OCI-M2 (cell line): ENCODE measurements around the gene BRD3OS.

Experiments
- DNase-seq: peaks from one replicate; lab custom pipeline; 2025; ENCODE audit not compliant: unreplicated experiment; lab: John Stamatoyannopoulos, UW

The BRD3OS gene

DNA sequence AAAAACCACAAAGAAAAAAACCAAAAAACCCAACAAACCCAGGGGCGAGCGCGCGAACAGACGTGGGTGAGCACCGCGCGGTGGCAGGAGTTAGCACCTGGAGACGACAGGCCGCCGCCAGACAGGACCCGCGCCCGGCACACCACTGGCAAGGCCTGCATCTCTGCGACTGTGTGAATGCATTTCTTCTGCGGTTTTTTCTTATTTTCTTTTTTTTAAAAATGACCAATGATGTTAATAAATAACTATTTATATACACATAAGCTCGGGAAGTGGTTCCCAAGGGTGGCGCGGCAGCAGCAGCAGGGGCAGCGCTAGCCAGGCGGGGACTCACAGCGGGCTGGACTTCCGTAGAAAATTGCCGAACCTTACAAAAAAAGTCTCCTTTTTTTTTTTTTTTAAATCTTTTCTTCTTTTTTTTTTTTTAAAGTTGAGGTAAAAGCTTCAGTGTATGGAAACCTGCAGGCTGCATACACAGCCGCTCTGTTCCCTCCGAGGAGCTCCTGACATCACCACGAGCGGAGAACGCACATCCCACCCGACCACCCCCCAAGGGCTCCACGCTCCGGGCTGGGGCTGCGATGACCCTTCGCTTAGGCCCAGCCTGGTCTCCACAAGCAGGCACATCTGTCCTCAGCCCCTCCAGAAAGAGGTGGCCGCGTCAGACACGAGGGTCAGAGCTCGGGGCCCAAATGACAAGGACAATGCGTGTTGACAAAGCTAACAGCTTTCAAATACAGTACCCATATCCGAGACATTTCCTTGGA lies 7.4 kb downstream of the BRD3OS start:
- no peak for DNase-seq

DNA sequence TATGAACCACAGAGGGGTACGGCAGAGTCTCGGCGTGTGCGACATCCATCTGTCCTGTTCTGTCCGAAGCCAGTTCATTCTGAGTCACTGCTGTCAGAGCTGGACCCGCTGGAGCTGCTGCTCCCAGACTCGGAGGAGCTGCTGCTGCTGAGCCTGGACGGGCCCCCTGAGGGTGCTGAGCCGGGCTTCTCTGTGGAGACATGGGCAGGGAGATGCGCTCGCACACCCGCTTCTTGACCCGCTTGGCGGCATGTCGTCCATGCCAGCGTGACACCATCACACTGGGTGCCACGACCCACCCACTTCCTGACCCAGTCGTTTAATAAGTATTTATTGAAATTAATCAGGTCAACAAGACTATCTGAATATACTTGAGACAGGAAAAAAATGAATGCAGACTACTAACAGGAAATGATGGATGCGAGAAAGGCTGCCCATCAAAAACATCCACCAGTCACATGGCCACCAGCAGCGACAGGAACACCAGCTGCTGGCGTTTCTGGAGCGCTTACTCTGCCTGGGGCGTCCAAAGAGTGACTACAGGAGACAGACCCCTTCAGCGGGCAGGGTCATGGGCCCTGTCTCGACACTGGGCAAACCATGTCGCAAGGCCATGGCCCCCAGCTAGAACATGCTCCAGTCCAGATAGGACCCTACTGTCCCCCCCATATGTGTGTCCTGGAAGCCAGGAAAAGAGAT lies 8.4 kb downstream of the BRD3OS start:
- no peak for DNase-seq

DNA sequence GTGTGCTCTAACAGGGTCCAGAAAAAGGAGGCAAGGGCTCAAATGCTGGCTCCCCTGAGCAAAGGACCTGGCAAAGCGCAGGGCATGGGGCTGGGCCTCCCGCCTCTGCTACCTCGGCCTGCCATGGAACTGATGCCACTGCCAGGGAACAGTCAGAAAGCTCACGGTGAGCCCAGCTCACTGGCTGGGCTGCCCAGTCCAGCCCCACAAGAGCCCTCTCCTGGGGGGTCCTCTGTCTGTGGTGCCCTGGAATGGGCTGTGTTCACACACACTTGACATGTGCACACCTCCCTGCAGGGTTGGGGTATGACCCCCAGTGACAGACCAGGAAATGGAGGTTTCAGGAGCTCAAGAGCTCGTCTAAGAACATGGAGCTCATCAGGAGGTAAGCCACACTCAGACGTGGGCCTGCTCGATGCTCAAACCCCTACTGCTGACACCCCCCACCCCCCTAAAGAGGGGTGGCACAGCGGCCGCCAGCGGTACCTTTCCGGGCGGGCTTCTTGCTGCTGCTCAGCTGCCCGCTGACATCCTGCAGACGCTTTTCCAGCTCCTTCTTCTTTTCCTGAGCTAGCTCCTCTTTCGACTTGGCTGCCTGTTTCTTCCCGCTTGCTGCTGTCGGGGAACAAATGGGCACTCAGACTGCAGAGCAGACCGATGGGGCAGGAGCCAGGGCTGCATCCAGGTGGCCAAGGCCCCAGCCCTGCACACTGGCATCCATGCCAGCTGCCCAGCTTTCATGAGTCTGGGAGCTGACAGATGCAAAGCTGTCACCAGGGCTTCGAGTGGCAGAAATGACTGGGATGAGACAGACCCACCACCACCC lies 9.1 kb downstream of the BRD3OS start:
- DNase-seq, result no peak

DNA sequence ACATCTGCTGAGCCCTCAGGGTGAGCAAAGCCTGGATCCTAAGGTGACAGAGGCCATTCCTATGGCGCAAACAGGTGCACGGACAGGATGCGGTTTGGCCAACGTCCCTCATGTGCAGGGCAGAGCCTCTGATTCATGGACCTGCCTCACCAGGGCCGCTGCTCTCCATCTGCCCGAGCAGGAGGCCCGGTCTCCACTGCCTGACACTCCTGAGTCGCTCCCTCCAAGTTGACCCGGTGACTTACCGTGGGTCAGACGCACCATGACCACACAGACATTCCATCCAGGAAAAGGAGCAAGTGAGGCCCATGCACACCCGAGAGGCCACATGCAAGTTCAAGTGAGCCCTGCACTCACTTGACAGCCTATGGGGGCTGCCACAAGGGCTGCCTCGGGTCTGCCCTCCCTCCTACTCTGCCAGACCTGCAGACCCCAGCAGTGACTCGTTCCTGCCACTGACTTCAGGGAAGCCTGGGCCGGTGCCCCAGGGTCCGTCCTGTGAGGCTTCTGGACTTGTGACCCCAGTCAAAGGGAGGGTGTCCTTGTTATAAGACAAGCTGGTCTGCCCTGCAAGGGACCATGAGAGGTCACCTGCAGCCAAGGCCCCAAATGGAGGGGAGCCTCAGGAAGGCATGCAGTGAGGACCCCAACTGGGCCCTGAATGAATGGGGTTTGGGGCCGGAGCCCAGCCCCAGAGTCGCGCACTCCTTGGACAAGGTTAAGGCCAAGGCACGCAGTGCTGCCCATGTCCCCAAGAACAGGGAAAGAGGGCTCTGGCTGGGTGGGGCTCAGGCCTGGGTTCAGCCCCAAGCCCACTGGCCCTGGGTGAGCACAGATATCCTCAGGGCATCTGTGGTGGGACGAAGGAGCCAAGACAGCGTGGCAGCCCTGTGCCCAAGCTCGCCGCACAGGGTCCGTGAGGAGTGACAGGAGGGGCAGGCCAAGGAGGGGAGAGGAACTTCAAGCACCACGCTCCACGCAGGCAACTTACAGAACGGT lies 10.1 kb downstream of the BRD3OS start:
- DNase-seq, result no peak

DNA sequence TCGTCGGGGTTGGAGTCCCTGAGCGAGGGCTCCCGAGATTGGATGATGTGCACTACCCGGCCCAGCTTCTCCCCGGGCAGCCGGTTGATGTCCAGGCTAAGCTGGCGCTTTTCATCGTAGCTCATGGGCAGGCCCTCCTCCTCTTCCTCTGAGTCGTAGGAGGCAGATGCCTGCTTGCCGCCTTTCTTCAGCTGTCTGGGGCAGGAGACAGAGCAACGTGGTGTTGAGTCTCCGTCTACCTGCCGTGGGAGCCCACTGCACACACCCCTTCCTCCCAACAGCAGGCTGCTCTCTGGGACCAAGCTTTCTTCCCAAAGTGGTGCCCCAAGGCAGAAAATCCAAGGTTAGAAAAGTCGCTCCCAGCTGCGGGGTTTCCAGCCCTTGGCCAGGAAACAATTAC lies 10.8 kb downstream of the BRD3OS start:
- DNase-seq, result no peak

DNA sequence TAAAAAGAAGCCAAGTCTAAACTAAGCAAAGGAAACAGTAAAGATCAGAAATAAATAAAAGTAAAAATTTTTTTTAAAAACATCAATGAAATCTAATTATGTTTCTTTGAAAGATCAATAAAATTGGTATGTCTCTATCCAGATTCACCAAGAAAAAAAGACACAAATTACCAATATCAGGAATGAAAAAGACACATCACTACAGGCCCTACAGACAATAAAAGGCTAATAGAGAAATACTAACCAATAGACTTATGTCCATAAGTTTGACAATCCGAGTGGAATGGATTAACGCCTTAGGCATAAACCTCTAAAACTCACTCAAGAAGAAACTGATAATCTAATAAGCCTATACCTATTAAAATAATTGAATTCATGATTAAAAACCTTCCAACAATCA lies 12.4 kb downstream of the BRD3OS start:
- no peak for DNase-seq

DNA sequence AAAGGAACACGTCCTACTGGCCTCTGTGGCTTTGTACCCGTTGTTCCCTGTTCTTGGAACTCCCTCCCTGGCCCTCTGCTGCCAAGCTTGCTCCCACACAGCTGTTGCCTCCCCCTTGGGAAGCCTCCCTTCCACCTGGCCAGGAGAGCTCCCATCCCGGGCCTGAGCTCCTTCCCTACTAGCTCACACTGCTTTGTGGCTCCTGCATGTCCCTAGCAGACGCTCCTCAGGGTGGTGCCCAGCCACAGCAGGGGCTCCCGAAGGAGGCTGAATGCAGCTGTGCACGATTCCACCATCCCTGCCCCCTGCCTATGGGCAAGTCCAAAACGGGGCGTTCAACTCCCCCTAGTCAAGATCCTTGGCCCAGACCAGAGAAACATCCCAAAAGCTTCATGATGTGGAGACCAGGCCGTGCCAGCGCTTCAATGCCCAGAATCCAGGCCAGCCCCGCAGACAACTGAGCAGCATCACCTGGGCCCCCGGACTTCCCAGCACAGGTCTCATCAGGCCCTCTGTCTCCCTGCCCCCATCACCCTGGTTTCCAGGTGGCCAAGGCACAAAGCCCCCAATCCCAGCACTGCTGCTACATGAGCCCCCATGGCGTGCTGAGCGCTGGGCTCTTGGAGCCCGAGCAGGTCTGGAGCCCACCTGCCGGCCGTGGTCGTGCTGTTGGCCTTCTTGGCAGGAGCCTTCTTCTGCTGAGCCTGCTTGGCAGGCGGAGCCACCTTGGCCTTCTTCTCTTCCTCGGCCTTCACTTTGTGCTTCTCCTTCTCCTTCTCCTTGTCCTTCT lies 14.3 kb downstream of the BRD3OS start:
- DNase-seq, result no peak

DNA sequence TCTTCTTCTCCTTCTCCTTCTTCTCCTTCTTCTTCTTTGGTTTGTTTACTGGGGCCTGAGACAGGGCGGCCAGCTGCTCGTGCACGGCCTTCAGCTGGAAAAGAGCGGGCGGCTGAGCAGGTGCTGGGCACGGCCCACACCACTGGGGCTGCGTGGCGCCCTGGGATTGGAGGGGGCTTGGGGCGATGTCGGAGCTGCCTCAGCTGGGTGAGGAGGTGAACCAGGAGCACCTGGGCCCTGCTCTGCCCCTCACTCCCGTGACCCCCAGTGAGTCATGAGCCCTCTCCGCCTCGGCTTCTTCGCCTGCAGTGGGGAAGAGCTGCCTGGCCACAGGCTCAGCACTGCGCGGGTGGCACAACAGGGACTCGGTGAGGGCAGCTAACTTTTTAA lies 14.9 kb downstream of the BRD3OS start:
- DNase-seq, result no peak

DNA sequence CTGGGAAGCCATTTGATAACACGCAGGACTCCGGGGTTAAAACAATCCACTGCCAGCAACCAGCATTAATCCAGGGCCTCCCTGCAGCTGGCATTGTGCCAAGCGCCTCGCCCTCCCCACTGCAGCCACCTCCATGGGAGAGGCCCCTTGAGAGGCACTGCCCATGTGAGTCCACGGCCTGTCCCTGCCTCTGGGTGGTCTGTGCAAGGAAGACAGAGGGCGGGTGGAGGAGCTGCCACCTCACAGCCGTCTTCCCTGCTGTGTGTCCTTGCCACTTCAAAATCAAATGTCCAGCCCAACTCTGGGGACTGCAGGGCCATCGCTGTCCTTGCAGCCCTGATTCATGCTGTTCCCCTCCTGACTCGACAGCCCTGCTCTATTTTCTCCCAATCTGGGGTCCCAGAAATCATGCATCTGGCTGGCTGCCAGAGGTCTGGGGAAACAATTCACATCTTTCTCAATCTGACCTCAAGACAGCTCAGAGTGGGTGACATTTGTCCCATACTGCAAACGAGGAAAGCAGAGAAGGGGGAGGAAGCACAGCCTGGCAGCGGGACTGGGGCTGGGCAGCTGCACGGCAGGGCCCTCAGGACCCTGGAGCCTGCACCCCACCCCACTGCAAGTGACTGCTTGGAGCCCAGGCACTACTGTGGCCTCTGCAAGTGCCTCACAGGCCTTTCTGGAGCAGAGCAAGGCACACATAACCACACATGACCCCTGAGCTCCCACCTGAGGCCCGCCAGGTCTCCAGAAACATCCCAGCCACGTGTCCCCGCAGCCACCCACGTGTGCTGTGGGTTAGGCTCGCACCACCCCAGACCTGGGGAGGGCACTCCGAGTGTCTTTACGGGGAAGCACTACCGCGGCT lies 15.7 kb downstream of the BRD3OS start:
- no peak for DNase-seq

DNA sequence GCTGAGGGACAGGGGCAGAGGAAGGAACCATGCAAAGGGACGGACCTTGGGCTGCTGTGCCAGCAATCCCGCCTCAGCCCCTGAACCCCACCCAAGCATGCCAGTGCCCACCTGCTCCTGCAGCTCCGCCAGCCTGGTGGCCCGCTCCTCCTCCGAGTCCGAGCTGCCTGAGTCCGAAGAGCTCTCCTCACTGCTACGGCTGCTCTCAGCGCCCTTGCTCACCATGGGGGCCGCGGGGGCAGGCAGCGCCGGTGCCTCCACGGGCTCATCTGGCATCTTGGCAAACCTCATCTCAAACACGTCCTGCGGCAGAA lies 16.3 kb downstream of the BRD3OS start:
- DNase-seq, result no peak

DNA sequence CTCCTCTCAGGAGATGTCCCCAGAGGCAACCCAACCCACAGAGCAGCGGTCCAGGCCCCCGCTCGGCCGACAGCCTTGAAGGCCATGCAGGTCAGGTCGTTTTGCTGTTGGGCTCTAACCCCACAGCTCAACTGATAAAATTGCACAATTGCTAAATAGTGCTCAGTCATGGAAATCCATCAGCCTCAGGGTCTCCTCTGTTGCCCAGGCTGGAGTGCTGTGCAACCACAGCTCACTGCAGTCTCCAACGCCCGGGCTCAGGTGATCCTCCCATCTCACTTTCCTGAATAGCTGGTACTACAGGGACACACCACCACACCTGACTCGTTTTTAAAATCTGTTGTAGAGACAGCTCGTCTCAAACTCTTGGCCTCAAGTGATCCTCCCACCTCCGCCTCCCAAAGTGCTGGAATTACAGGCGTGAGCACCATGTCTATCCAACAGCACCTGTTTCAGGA lies 18.3 kb downstream of the BRD3OS start:
- DNase-seq, result no peak

DNA sequence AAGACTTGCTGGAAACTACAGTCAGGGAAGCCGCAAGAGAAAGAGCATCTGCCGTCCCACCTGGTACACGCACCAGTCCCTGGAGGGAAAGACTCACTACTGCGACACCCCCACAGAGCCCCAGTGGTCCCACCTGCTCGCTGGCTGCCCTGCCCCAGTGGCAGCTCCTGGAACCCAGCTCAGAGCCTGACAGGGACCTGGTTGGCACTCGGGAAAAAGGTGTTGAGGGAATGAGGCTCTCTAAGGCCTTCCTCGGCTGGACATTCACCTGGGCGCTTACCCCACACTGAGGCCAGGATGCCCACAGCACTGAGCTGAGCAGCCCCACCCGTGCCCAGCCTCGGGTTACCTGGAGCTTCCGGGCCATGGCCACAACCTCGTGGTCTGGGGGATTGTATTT lies 19.7 kb downstream of the BRD3OS start:
- DNase-seq, result no peak

DNA sequence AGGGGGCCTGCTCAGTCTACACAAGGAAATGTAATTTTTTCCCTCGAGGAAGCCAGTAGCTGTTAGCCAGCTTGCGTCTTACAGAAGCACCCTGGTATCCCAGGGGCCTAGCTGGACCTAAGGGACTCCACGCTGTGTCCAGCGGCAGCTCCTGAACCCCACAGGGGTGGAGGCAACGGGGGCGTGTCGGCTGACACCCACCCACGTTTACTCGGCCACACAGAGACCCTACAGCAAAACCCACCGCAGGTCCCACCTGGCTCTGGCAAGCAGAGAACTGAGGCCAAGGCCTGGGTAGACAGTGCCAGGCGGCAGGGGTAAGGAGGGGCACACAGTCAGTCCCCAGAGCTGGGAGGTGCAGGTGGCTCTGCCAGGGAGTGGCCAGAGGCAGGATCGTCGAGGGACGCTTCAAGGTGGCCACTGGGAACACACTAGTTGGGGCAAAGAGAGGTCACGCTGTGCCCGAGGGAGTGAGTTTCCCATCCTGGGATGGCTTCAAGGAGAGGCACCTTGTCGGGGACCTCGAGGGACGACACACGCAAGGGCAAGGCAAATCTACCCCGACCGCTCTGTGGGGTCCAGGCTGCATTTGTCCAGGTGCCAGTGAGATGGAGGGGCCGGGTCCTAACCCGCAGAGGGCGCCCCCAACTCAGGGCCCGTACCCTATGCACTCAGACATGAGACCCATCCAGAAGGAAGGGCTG lies 20.7 kb downstream of the BRD3OS start:
- no peak for DNase-seq

DNA sequence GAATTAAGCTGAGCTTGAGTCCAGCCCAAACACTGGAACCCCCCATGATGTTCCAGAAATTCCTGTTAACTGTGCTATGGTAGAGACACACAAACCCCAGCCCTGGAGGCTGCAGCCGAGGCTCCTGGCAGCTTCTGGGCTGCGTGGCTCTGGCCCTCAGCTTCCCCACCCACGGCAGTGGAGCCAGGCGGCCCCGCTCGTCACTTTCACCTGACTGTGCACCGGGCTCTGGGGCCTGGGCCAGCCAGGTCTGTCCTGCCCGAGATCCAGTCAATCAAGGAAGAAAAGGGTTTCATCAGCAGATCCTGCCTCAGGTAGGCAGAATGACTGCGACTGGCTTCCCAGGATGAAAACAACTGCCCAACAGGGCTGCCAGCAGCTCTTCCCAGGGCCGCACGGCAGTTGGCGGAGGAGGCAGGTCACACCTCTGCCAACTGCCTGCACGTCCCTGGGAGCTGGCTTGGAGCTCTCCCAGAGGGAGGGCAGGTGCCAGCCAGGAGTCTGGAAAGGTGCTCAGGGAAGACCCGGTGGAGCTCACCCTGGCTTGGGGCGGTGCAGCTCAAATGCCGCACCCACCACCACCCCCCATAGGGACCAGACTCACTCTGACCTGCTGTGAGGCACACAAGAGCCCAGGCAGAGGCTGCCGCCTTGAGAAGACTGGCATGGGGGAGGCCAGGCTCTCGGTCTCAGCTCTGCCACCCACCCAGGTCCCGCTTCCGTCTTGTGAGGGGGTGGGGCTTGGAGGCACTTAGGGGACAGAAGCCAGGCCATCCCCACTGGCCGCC lies 21.8 kb downstream of the BRD3OS start:
- DNase-seq, result no peak

DNA sequence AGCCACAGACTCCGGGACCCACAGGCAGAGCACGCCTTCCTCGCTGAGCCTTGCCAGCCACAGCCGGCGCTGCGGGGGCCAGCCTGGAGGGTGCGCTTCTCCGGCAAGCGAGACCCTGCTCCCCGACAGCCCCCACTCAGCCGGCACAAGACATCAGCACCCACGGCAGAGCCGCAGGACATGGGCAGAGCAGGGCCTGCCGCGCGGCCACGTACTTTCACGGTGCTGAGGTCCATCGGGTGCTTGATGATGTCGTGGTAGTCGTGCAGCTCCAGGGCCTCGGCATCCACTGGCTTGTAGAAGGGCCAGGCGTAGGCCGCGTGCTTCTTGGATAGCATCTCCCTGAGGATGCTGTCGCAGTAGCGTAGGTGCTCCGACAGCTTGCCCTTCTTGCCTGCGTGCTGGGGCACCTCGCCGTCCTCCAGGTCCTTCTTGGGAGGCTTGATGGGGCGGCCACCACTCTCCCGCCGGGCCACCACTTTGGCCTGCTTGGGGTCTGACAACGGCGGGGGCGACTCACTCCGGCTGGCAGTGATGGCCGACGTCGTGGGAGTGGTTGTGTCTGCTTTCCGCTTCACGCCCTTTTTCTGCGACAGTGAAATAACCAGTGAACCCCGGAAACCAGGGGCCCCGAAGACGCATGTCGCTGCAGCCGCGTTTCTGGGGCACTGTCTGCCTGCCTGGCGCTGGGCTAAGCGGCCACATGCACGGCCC lies 22.7 kb downstream of the BRD3OS start:
- no peak for DNase-seq

DNA sequence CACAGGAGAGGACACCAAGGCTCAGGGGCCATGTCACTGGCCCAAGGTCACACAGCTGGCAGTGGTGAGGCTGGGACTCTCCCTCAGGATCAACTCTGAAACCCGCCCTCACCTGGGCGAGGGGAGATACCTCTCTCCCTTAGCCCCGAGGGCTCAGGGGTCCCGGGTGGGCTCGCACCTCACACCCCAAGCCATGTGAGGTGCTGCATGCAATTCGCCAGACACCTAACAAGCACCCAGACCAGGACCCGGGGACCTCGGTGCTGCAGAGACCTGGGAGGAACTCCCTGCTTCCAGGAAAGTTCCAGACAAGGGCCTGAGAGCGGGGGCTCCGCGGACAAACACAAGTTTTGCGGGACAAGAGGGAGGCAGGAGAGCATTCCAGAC lies 23.3 kb downstream of the BRD3OS start:
- DNase-seq, result no peak

DNA sequence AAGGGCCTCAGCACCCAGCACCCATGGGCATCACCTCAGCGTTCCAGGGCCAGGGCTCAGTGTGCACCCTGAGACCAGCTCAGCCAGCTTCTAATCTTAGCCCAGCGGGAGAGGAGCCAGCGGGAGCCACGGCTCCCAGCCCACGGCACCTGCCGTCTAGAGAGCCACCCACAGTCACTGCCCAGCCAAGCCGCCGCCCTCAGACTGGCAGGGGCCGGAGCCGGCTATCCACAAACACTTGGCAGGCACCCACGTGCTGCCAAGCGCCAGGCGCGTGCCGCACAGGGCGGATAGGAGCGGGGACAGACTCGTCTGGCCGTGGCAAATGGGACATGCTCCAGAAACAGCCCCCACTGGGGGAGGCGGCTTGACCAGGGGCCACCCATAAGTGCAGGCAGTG lies 24.0 kb downstream of the BRD3OS start:
- DNase-seq, result no peak
